ENCODE results near the gene WDR33. TPM values are rescaled to one million over a fixed set of nuclear protein-coding genes. Genes with fewer than 3 reads are reported as not detected.

WDR33 gene
- total RNA-seq, 1 experiment from 2014 or later, result 47.6 TPM

DNA sequence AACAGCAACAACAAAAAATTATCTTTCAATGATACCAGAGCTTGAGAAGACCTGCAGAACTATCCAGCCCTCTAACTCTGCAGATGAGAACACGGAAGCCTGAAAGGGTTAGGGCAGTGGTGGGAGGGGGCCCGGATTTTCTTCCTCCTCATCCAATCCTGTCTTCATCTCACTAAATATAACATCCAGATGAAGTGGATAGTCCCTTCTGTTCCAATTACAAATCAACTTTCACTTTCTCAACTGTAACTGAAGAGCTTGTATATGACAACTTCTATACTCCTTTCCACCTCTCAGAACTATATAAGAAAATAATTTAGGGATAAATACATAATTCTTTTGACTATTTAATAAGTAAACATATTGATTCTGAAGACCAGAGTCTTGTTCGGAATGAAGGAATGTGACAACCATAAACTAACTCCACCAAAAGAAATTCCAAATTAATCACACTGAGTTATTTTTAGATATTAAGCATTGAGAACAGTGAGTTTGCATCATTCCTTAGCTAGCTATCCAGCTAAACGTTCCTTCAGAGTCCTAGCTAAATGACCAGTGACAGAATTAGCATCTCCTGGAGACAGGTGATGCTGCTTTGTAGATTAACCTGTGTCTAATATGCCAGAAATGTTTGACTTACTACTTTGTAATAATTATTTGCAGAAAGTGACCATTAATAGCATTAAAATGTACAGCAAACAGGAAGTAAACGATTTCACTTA is 77.0 kb downstream of the WDR33 start:
- in situ Hi-C loops (cut with HindIII; ENCODE audit: low sequenced_read_pairs), result no loop called here
- DNase-seq (ENCODE audit: low spot score), result no peak

DNA sequence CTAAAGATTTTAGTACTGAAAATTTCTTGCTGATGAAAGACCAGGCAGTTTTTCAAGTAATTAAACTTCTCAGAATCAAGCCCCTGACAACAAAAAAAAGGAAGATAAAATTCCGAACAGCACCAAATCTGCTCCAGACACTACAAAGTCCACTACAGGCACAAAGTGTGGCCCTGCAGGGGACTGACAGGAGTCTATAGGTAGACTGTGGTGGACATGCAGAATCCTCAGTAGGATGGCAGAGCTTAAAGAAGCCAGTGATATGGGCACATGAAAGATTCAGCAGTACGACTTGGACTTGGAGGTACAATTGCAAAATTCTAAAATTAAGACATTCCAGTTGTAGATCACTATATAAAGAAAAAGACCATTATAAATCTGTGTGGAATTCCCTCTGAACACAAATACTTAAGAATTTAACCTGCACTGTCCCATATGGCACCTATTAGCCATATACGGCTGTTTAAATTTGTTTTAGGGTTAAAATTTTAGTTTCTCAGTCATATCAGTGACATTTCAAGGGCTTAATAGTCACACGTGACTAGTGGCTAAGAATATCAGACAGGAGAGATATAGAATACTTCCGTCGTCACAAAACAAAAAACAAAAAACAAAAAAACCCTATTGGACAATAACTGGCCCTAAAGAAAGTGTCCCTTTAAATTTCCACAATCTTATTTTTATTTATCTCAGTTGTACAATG is 77.7 kb downstream of the WDR33 start:
- in situ Hi-C loops (cut with HindIII; ENCODE audit: low sequenced_read_pairs), result no loop called here
- DNase-seq (ENCODE audit: low spot score), result no peak

DNA sequence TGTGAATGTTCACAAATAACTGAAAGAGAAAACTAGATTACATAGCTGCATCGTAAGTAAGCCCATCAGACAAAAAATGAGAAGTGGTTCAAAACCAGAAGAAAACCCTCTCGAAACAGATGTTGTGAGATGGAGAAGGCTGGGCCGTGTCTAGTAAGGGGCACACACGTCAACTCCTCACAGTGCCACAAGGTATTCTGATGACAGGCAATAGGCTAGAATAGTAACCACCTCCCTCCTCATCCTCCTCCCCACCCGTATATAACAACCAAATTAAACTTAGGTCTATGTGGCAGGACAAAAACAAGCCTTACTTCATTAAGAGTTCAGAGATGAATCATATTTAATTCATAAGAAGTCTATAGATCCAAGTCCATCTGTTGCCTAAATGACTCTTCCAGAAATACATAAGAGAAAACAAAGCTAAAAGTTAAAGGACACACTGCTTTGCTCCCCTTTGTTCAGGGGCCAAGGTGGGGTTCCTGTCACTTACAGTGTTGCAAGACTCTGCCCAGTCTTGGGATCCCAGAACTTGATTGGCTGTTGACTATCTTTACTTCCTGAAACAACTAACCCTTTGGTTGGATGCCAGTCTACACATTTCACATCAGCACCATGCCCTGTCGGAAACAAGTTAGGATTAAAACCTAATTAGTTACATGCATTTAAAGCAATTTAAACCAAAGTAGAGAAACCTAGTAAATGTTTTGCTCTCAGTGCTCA is 84.7 kb downstream of the WDR33 start:
- in situ Hi-C loops (cut with HindIII; ENCODE audit: low sequenced_read_pairs), result no loop called here
- no peak for DNase-seq (ENCODE audit: low spot score)

DNA sequence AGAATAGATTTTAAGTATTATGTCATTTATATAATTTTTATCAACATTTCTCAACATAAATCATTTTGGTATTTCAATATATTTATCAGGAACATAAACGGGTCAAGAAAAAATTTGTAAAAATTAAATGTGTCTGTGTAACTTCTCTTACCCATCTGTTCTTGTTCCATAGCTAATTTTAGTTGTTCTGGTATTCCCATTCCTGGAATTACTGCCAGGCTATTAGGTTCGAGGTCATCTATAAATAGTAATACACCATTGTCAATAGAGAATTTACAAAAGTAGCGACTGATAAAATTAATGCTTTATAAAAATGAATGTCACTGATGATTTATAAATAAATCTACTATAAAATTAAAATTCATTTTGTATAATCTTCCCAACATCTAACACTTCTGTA is 88.2 kb downstream of the WDR33 start:
- in situ Hi-C loops (cut with HindIII; ENCODE audit: low sequenced_read_pairs), result no loop called here

DNA sequence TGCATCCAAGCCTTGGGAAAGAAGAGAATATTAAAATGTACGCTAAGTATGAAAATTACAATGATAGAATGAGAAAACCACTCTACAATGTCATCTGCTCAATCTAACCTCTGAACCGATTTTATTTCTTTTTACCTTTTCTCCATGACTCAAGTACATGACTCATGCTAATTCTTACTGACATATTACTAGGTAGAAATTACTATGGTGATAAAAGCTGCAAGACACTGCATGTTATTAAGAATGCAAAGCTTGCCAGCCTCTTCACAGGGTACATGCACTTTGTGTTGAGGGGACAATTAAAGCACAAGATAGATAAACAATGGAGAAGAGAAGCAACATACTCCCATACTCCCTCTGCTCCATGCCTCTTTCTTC is 89.0 kb downstream of the WDR33 start:
- in situ Hi-C loops (cut with HindIII; ENCODE audit: low sequenced_read_pairs), result no loop called here
- DNase-seq (ENCODE audit: low spot score), result no peak

More for the DNA sequence above, 88.2 kb downstream of the WDR33 start:
- no peak for DNase-seq (ENCODE audit: low spot score)

DNA sequence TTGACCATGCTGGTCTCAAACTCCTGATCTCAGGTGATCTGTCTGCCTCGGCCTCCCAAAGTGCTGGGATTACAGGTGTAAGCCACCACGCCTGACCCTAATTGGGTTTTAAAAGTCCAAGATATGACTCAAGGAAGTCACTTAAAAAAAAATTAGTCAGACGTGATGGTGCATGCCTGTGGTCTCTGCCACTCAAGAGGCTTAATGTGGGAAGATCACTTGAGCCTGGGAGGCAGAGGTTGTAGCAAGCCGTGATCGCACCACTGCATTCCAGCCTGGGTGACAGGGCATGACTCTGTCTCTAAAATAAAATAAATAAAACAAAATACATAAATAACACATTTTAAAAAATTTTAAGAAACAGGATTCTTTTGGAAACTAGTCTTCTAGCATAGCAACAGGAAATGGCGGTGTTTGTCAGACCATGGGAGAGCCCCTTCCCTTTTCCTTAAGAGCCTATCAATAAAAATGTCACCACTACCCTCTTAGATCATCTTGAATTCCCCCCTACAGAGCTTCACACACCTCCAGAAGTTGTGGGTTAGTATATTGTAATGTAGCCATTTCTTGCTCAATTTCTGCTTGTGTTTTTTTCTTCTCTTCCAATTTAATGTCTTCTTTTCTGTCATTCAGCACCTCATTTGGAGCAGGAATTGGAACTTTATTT is 89.5 kb downstream of the WDR33 start:
- in situ Hi-C loops (cut with HindIII; ENCODE audit: low sequenced_read_pairs), result no loop called here
- no peak for DNase-seq (ENCODE audit: low spot score)

DNA sequence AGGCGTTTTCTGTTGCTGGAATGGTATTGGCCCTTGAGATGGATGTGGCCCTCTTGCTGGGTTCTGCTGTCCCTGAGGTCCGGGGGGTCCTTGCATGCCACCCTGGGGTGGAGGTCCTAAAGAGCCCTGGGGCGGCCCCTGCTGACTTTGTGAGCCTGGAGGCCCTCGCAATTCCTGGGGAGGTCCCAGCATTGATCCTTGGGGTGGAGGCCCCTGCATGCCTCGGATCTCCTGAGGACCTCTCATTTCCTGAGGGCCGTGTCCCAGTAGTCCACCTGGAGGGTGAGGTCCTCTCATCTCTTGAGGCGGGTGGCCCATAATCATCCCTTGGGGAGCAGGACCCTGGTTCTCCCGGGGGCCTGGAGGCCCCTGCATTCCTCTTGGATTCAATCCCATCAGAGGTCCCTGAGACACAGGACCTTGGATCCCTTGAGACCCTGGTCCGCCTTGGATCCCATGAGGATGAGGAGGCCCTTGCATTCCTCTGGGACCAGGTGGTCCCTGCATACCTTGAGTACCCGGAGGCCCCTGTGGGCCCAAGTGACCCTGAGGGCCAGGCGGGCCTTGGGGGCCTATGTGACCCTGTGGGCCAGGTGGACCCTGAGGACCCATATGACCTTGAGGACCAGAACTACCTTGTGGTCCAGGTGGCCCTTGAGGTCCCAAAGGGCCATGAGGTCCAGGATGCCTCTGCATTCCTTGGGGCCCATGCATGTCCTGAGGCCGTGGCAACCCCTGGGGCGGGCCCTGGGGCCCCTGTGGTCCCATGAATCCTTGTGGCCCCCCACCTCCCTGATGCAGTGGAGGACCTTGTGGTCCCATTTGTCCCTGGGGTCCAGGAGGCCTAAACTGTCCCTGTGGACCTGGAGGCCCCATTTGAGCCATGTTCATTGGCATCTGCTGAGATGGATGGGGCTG is 91.4 kb downstream of the WDR33 start:
- in situ Hi-C loops (cut with HindIII; ENCODE audit: low sequenced_read_pairs), result no loop called here
- no peak for DNase-seq (ENCODE audit: low spot score)

DNA sequence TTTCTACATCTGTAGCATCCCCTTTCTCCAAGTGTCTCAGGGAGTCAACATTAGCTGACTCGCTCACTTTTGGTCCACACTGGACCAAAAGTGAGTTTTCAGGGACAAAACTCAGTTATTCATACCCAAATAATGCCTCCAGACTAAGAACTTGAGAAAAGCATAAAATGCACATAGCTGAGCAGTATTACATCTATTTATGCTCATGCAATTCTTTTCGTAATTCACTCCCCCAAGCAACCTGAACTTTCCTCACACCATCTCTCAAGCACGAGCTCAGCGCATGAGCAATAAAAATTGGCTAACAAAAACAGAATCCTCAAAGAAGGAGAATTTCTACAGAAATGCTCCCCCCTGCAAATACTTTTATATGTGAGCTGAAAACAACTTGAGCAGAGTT is 92.7 kb downstream of the WDR33 start:
- in situ Hi-C loops (cut with HindIII; ENCODE audit: low sequenced_read_pairs), result no loop called here
- DNase-seq (ENCODE audit: low spot score), result no peak

DNA sequence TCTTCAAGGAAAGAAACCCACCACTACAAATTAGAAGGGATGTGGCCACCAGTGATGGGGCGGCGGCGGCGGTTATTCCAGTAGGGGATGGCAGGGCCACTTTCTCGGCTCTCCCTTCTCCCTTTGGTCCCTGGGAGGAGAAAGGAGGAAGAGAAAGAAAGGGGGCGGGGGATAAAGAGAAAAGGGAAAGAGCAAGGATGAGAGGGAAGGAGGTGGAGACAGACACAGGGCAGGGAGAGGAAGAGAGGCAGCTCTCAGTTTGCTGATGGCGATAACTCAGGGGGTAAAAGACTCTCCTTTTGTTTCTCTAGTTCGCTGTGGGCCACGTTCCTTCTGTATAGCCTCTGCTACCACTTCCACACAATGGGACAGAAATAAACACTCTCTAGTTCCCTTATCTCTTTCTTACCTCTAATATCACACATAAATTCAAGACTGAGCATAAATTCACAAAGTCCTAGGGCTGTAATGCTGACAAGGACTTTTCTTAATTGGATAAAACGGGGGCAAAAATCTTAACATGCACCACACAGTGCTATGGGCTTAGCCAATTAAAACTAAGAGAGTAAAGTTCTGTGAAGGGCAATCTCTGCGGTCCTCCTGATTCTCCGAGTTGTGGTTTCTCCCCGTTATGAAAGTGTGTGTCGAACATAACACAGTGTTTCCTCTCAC is 95.1 kb downstream of the WDR33 start:
- in situ Hi-C loops (cut with HindIII; ENCODE audit: low sequenced_read_pairs), result no loop called here
- no peak for DNase-seq (ENCODE audit: low spot score)

DNA sequence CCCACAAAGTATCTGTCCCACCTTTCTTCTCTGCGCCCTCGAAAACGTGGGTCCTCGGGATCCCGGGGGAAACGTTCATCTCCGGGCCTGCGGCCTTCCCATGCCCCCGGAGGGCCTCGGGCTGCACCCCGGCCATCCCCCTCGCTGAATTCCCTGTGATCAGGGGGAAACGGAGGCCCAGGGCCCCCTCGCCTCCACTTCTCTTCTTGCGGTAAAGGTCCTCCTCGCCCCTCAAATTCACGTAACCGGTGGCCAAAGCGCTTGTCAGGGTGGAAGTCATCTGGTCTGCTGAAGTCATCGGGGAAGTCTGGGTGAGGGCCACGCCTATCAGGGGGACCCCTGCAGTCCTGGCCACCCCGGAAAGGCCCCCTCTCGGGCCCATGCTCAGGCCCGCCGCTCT is 97.4 kb downstream of the WDR33 start:
- in situ Hi-C loops (cut with HindIII; ENCODE audit: low sequenced_read_pairs), result no loop called here

DNA sequence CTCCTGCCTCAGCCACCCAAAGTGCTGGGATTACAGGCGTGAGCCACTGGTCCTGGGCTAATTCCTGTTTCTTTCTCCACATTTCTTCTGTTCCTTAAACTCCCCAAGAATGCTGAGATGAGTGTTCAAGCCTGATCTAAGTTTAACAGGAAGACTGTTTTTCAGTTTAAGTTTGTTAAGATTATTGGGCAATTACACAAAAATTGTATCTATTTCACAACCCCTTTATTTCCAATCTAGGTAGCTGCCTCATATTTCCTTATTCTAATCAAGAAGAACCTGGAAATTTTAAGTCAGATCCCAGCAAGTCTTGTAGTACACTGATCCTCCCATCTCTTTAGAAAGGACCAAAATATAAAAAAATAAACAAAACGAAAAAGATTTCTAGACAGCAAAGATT is 98.0 kb downstream of the WDR33 start:
- in situ Hi-C loops (cut with HindIII; ENCODE audit: low sequenced_read_pairs), result no loop called here
- no peak for DNase-seq (ENCODE audit: low spot score)

More for the DNA sequence above, 97.4 kb downstream of the WDR33 start:
- DNase-seq (ENCODE audit: low spot score), result no peak

DNA sequence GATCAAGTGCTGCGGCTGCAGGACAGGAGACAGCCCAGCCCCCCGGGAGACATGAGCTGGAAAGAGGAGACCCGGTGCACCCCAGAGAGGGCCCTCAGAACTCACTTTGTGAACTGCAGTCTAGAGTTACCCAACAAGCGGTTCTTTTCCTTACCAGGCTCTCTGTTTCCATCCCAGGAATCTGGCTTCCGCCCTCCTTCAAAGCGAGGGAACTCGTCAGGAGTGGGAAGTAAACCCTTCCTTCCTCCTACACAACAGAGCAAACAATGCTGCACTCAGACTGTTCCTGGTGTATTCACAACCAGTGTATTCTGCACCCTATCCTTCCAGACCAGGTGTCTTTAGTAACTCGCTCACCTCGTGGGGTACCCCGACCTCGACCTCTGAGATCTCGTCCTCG is 101.6 kb downstream of the WDR33 start:
- in situ Hi-C loops (cut with HindIII; ENCODE audit: low sequenced_read_pairs), result no loop called here
- DNase-seq (ENCODE audit: low spot score), result no peak

DNA sequence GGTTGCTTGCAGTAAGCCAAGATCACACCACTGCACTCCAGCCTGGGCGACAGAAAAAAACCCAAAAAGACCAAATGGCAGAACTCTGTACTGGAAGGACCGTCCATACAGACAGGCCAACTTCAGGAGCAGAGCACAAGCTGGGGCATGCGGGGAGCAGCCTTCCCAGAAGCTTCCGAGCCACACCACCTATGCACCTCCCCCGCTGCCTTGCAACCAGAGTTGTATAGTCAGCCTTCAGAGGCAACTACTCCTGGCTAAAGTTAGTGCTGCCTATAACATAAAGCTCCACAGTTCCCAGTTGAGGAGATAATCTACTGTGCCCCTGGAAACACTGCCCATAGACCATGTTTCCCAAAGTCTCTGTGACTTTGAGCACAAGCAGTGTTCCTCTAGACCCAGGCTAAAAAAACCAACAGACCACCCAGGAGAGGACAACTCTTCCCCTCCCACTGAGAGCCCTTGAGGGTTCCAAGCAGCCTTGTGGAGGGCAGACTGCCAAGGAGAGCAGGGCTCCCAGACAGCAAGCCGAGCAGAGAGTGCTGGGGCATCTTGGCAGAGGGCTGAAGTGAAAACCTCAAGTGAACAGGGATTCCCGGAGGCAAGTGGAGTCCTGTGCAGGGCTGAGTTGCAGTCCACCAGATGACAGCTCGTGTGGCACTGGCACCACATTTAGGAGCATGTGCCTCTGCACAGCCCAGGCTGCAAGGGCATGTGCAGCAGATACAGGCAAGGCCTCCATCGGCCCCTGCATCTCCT is 102.9 kb downstream of the WDR33 start:
- peak; percentile 22 for DNase-seq (ENCODE audit: low spot score)
- in situ Hi-C loops (cut with HindIII; ENCODE audit: low sequenced_read_pairs), result no loop called here

DNA sequence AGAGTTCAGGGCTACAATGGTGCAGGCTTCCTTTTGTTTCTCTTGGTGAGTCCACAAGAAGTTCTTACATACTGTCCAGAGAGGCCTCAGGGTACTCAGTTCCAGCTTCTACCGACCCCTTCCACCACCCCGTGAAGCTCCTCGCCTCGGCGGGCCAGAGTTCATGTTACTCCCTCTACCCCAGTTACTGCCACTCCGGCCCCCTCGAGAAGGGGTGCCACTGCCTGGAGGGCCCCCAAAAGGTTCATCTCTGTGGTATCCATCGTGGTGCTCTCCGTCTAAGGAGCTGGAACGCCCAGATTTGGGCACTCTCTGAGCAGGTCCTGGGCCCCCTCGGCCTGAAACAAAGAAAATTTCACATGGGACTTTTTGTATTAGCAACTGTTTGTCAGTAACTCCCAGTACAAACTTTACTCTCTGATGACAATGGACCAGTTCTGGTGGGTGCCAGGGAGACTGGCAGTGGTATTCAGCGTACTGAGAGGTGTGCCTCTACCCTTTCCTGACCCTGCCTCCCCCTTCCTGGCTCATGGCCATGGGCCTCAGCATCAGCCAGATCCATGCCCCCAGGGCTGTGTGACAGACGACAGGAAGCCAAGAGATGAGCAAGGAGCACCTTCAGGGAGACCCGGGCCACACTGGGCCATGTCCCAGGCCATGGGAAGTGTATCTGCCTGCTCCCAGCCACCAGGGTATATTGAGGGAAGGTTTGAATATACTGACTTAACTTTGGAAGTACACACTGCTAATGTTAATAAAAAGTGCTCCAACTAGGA is 104.6 kb downstream of the WDR33 start:
- no peak for DNase-seq (ENCODE audit: low spot score)
- in situ Hi-C loops (cut with HindIII; ENCODE audit: low sequenced_read_pairs), result no loop called here

DNA sequence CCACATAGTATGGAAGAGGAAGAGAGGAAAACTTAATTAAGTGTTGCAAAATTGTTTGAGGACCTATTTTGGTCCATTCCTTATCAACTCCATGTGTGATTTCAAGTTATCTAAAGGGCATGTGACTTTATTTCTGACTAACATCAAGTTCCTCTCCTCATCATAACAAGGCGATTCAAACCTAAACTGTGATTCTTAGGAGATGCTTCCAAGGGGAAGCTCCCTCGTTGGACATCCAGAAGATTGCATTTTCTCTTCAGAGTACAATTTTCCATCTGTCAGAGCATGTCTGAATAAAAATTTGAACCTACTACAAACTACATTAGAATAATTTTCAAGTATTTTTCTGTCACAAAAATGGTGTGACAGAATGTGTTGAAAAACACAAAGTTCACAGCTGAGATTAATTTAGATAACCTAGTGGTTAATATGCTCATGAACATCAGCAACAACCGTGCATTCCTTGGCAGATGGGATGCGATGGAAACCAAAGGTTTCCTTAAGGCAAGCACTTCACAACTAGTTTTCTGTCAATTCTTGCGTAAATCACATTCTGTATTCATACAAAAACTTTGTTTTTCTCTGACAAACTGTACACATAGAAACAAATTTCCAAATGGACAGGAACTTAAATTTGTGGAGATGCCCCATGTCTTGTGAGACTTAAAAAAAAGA is 105.4 kb downstream of the WDR33 start:
- in situ Hi-C loops (cut with HindIII; ENCODE audit: low sequenced_read_pairs), result no loop called here

DNA sequence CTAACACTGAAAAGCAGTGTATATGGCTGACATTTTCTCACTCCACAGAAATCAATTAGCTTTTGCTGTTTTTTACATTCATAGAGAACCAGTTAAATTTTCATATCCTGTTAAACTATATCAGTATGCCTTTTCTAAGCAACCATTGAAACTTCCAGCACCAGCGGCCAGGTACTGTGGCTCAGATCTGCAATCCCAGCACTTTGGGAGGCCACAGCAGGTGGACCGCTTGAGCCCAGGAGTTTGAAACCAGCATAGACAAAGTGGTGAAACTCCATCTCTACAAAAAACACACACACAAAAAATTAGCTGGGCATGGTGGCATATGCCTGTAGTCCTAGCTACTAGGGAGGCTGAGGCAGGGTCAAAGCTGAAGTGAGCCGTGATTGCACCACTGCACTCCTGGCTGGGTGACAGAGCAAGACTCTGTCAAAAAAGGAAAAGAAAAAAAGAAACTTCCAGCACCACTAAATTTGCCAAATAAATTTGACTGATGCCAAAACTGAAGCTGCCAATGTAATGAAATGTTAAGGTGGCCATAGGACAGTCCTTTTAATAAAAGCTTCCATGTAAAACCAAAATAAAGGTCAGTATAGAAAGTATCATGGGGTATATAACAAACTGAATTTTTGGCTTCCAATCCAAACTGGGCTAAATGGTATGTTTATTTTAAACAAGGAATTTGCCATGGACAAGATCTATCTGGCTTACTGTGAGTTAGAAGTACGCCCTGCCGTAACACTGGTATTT is 106.2 kb downstream of the WDR33 start:
- in situ Hi-C loops (cut with HindIII; ENCODE audit: low sequenced_read_pairs), result no loop called here
- no peak for DNase-seq (ENCODE audit: low spot score)

More for the DNA sequence above, 105.4 kb downstream of the WDR33 start:
- DNase-seq (ENCODE audit: low spot score), result no peak
